Measurements from ENCODE around the gene STPG1. TPM values are rescaled to one million over a fixed set of nuclear protein-coding genes. Genes with fewer than 3 reads are reported as not detected.

STPG1 gene
- total and polyA plus RNA-seq, 9 of the 15 experiments (the other 6 are each of a cell fraction or from before 2014, with no cell fraction given) = 5.0 to 11.9 (median 8.3) TPM

GRCh38 chr1:24438423-24438901 is 24.9 kb upstream of the STPG1 start (continued):
- TF ChIP-seq MITF (IDR thresholded peaks at IDR 0.05) (peak; percentile 46; the same call in 1 of the 2 replicates), CHAMP1 (IDR thresholded peaks at IDR 0.05) (no peak), HEY1 (CRISPR knock-in tag; IDR thresholded peaks at IDR 0.05; ENCODE audit: borderline replicate concordance) (no peak), FOXK1 (CRISPR knock-in tag; IDR thresholded peaks at IDR 0.05; ENCODE audit: borderline replicate concordance) (no peak), ZSCAN32 (CRISPR knock-in tag; IDR thresholded peaks at IDR 0.05) (no peak), ETS2 (tag; IDR thresholded peaks at IDR 0.05; ENCODE audit: borderline replicate concordance, poor library complexity, severe bottlenecking) (no peak), ZNF717 (CRISPR knock-in tag; IDR thresholded peaks at IDR 0.05) (no peak), MLLT1 (IDR thresholded peaks at IDR 0.05) (no peak), ZNF830 (CRISPR knock-in tag; IDR thresholded peaks at IDR 0.05) (no peak), GABPB2 (CRISPR knock-in tag; conservative IDR thresholded peaks at IDR 0.05) (no peak), NFXL1 (CRISPR knock-in tag; IDR thresholded peaks at IDR 0.05) (no peak), TFAM (CRISPR knock-in tag; conservative IDR thresholded peaks at IDR 0.05) (no peak), FOS (IDR thresholded peaks at IDR 0.05; ENCODE audit: extremely low read depth, insufficient read length) (no peak), CBFB (CRISPR knock-in tag; IDR thresholded peaks at IDR 0.05) (no peak), ZBTB8A (IDR thresholded peaks at IDR 0.05; ENCODE audit: partially characterized antibody) (no peak), ZNF609 (CRISPR knock-in tag; IDR thresholded peaks at IDR 0.05; ENCODE audit: borderline replicate concordance) (no peak), U2AF2 (optimal IDR thresholded peaks at IDR 0.05; ENCODE audit: low read depth, low read length) (no peak), NEUROD1 (IDR thresholded peaks at IDR 0.05; ENCODE audit: borderline replicate concordance, low read depth, low read length, partially characterized antibody) (no peak)
